HepG2 (cell line): ENCODE measurements around the gene ANKS6. TPM values are rescaled to one million over a fixed set of nuclear protein-coding genes. Genes with fewer than 3 reads are reported as not detected.

Experiments used
- ATAC-seq: fragments of 200-7000 bp; cut with Tn5 transposase; 3 replicates; pipeline ENCODE4 v1.9.1; 2020; ENCODE audit warnings: mild to moderate bottlenecking, moderate library complexity
- BruUV-seq: library from RNA; stranded (reverse); fragments of 400-500 nt; replicated peaks from 2 replicates; lab custom pipeline; 2021; lab: Mats Ljungman, UMichigan
- CTCF ChIA-PET: fragments of 300-600 bp; formaldehyde crosslinking; extraction: SDS; loops from one replicate; lab custom pipeline; 2021; ENCODE audit warnings: low total read pairs, inconsistent platforms, low intra/inter-chr PET ratio; lab: Yijun Ruan, JAX
- POLR2A ChIA-PET: fragments of 350-600 bp; sonication (Branson Sonifier 250); formaldehyde crosslinking; loops from one replicate; lab custom pipeline; 2020; ENCODE audit warnings: antibody characterized with exemption, inconsistent platforms; lab: Yijun Ruan, JAX
- DNase-seq: peaks from one replicate; pipeline ENCODE4 v3.0.0-alpha.2; 2015; ENCODE audit warnings: low spot score
- FAIRE-seq: peaks from 3 replicates; lab custom pipeline; 2011; peaks lifted over from hg19 to GRCh38; lab: Jason Lieb, UNC
- H2AFZ ChIP-seq: one replicate; pipeline ENCODE4 v1.6.1; 2011; ENCODE audit warnings: low read length, inconsistent platforms
- H3K27ac ChIP-seq: fragments of 300-600 bp; 3 replicates; pipeline ENCODE4 v1.8.0; 2011; ENCODE audit warnings: mixed run types, mild to moderate bottlenecking, mixed read lengths, low read length, inconsistent platforms; ENCODE audit not compliant: insufficient read depth; ENCODE audit errors: extremely low read length
- H3K27me3 ChIP-seq, 2 experiments: fragments of 200-600 bp in 1 of 2; 2 replicates in 1 of 2; 3 replicates in 1 of 2; pipeline versions ENCODE4 v1.6.0 to v1.8.0; 2011; ENCODE audit warnings: low read length in 2 of 2, mild to moderate bottlenecking in 2 of 2, moderate library complexity in 2 of 2, inconsistent platforms in 1 of 2; ENCODE audit not compliant: insufficient read depth in 2 of 2, control insufficient read depth in 1 of 2
- H3K36me3 ChIP-seq, 2 experiments: fragments of 200-600 bp in 1 of 2; replicated peaks in 1 of 2; 2 replicates in 1 of 2; 3 replicates in 1 of 2; pipeline versions ENCODE4 v1.5.1 to v1.8.0; 2011; ENCODE audit warnings: low read length in 2 of 2, inconsistent platforms in 1 of 2; ENCODE audit not compliant: insufficient read depth in 2 of 2, control insufficient read depth in 1 of 2
- H3K4me1 ChIP-seq: 2 replicates; pipeline ENCODE4 v1.5.1; 2012; ENCODE audit warnings: low read length, inconsistent platforms; ENCODE audit not compliant: insufficient read depth
- H3K4me2 ChIP-seq: 2 replicates; pipeline ENCODE4 v1.6.0; 2011; ENCODE audit warnings: low read depth, low read length, inconsistent platforms
- H3K4me3 ChIP-seq, 3 experiments: fragments of 200-600 bp in 1 of 3; sonication (generic), shearing (Covaris generic) in 1 of 3; replicated peaks in 1 of 3; 2 replicates each; pipeline ENCODE4 v1.5.1; 2011 to 2016; ENCODE audit warnings: low read length in 3 of 3, inconsistent platforms in 2 of 3, low read depth in 2 of 3, mild to moderate bottlenecking in 2 of 3, control low read depth in 1 of 3, mixed read lengths in 1 of 3; ENCODE audit not compliant: insufficient read depth in 1 of 3
- H3K79me2 ChIP-seq: one replicate; pipeline ENCODE4 v1.6.1; 2011; ENCODE audit warnings: low read length, inconsistent platforms; ENCODE audit not compliant: insufficient read depth
- H3K9ac ChIP-seq: 2 replicates; pipeline ENCODE4 v1.6.0; 2011; ENCODE audit warnings: mild to moderate bottlenecking, low read depth, low read length, inconsistent platforms; ENCODE audit not compliant: insufficient read depth
- H3K9me3 ChIP-seq: 2 replicates; pipeline ENCODE4 v1.5.1; 2012; ENCODE audit warnings: mild to moderate bottlenecking, low read length
- H4K20me1 ChIP-seq: 2 replicates; pipeline ENCODE4 v1.6.0; 2011; ENCODE audit warnings: inconsistent platforms, mild to moderate bottlenecking, low read length, moderate library complexity; ENCODE audit not compliant: insufficient read depth
- AHR ChIP-seq: IDR thresholded peaks from 2 replicates; pipeline ENCODE4 v1.6.1; 2018; ENCODE audit warnings: missing genetic modification reagents, missing compliant biosample characterization
- CEBPG ChIP-seq: IDR thresholded peaks from 2 replicates; pipeline ENCODE4 v1.6.1; 2016
- FLYWCH1 ChIP-seq: sonication (generic); formaldehyde crosslinking; IDR thresholded peaks from 2 replicates; pipeline ENCODE4 v1.8.1; 2023; ENCODE audit warnings: mild to moderate bottlenecking, missing genetic modification reagents
- FOXA1 ChIP-seq, 2 experiments: fragments of 450-650 bp in 1 of 2; sonication (generic) in 1 of 2; formaldehyde crosslinking in 1 of 2; IDR thresholded peaks; 2 replicates each; pipeline versions ENCODE4 v1.4.0 to v1.6.1; 2016 to 2020; ENCODE audit warnings: missing genetic modification reagents in 1 of 2
- FOXA3 ChIP-seq: IDR thresholded peaks from 2 replicates; pipeline ENCODE4 v1.6.1; 2016; ENCODE audit warnings: missing genetic modification reagents, missing compliant biosample characterization
- HIVEP1 ChIP-seq: sonication (generic); formaldehyde crosslinking; IDR thresholded peaks from 2 replicates; pipeline ENCODE4 v1.4.0; 2020; ENCODE audit warnings: mild to moderate bottlenecking, missing genetic modification reagents
- NCOA1 ChIP-seq: sonication (generic); formaldehyde crosslinking; IDR thresholded peaks from 2 replicates; pipeline ENCODE4 v1.9.0; 2021; ENCODE audit warnings: missing genetic modification reagents
- NFRKB ChIP-seq: fragments of 450-650 bp; IDR thresholded peaks from 2 replicates; pipeline ENCODE4 v1.6.1; 2017
- RORA ChIP-seq: sonication (generic); formaldehyde crosslinking; IDR thresholded peaks from 2 replicates; pipeline ENCODE4 v1.5.0; 2020; ENCODE audit warnings: mild to moderate bottlenecking, missing genetic modification reagents, moderate library complexity
- SUZ12 ChIP-seq: fragments of 150-350 bp; IDR thresholded peaks from 2 replicates; pipeline ENCODE4 v1.6.1; 2014; ENCODE audit warnings: low read depth, low read length
- ZBTB1 ChIP-seq: sonication (generic); formaldehyde crosslinking; IDR thresholded peaks from 2 replicates; pipeline ENCODE4 v1.4.0; 2020; ENCODE audit warnings: missing genetic modification reagents, borderline replicate concordance
- ZBTB10 ChIP-seq: sonication (generic); formaldehyde crosslinking; IDR thresholded peaks from 2 replicates; pipeline ENCODE4 v1.4.0; 2020; ENCODE audit warnings: missing genetic modification reagents, borderline replicate concordance
- ZNF143 ChIP-seq: sonication (generic); formaldehyde crosslinking; IDR thresholded peaks from 2 replicates; pipeline ENCODE4 v1.4.0; 2020; ENCODE audit warnings: missing genetic modification reagents
- ZNF33A ChIP-seq: sonication (generic); formaldehyde crosslinking; IDR thresholded peaks from 2 replicates; pipeline ENCODE4 v1.5.1; 2020; ENCODE audit warnings: missing genetic modification reagents, mild to moderate bottlenecking, moderate library complexity, borderline replicate concordance
- ZNF431 ChIP-seq: sonication (generic); formaldehyde crosslinking; IDR thresholded peaks from 2 replicates; pipeline ENCODE4 v1.9.0; 2022; ENCODE audit warnings: missing genetic modification reagents, low read depth, mild to moderate bottlenecking, borderline replicate concordance
- ZNF446 ChIP-seq: sonication (generic); formaldehyde crosslinking; IDR thresholded peaks from 2 replicates; pipeline ENCODE4 v1.5.0; 2020; ENCODE audit warnings: mild to moderate bottlenecking, missing genetic modification reagents
- ZNF788 ChIP-seq: sonication (generic); formaldehyde crosslinking; IDR thresholded peaks from 2 replicates; pipeline ENCODE4 v1.5.0; 2020; ENCODE audit warnings: mild to moderate bottlenecking, missing genetic modification reagents, borderline replicate concordance
- WGBS: methylation state at CpG from one replicate; pipeline ENCODE4 v1.1.6; 2017; ENCODE audit warnings: low lambda C conversion rate; 5-methylcytosine and 5-hydroxymethylcytosine counted together
- in situ Hi-C: cut with HindIII; loops from 2 replicates; pipeline ENCODE4 v1.10.0; 2017; ENCODE audit warnings: low pct_unique_long_range_greater_than_20kb; ENCODE audit not compliant: extremely low pct_ligation_motif_present
- intact Hi-C: fragments of 100-400 bp; cut with micrococcal nuclease; formaldehyde crosslinking; loops from one replicate; pipeline ENCODE4 v1.10.0; 2022; ENCODE audit not compliant: unreplicated experiment
- polyA plus RNA-seq, 8 experiments: library from polyadenylated mRNA; depleted of rRNA in 3 of 8; stranded (reverse) in 7 of 8; unstranded in 1 of 8; fragments of >200 nt; fragmentation: Illumina TruSeq in 4 of 8; extraction: Trizol in 4 of 8; gene quantifications; 2 replicates each; pipeline versions ENCODE4 v1.2.1 to v1.2.3, GENCODE V29; 2011 to 2016; ENCODE audit warnings: low read depth in 4 of 8, missing spikeins in 1 of 8, mixed read lengths in 1 of 8; ENCODE audit not compliant: insufficient read depth in 1 of 8
- total RNA-seq, 5 experiments: library from RNA; depleted of rRNA; stranded (reverse); fragments of >200 nt; fragmentation: Illumina TruSeq; extraction: Trizol; gene quantifications; 2 replicates each; pipeline ENCODE4 v1.2.3, GENCODE V29; 2016; ENCODE audit warnings: low read depth in 1 of 5

ANKS6 gene
- total and polyA plus RNA-seq, 2 of the 13 experiments (the other 11 are each of a cell fraction or from before 2014, with no cell fraction given) = 8.8 to 10.7 TPM

DNA sequence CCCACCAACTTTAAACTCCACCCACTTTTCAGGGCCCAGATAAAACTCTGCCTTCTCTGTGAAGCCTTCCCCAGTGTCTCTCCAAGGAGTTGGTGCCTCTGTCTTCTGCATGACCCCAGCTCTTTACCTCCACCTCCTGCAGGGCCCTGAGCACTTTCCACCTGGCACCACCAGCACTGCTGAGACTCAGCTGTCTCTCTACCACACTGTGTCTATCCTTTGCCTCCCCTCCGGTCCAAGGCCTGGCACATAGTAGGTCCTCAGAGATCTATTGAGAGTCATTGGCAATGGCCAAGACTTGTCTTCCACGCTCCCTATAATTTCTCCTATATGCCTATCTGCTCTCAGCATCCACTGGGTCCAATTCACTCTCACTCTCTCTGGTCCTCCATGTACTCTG lies 74.7 kb downstream of the ANKS6 start:
- WGBS = 28% methylated on average over 2 of the region's 2 CpGs
- DNase-seq (no peak), FAIRE-seq (no peak), ATAC-seq (no peak)
- H3K4me2 ChIP-seq = no peak overlapping the region
- no peaks in the 10 kb centered on the region for H3K79me2 ChIP-seq
- H3K4me3 ChIP-seq = no peak overlapping the region
- H3K27me3 ChIP-seq = no peaks in the 10 kb centered on the region; a peak in 1 of 5 replicates
- H3K9ac ChIP-seq = no peak overlapping the region
- H3K9me3 ChIP-seq = no peaks in the 10 kb centered on the region
- no peaks in the 10 kb centered on the region for H3K36me3 ChIP-seq
- POLR2A ChIA-PET = no interaction called here
- H2AFZ ChIP-seq = no peak overlapping the region
- no peak overlapping the region for H3K27ac ChIP-seq
- intact Hi-C loops (no loop called here), in situ Hi-C loops (no loop called here)
- no peaks in the 10 kb centered on the region for H4K20me1 ChIP-seq
- no peak for TF ChIP-seq FLYWCH1
- BruUV-seq = no TSS peak
- CTCF ChIA-PET = no interaction called here
- peaks cover 19% of the 10 kb centered on the region for H3K4me1 ChIP-seq

DNA sequence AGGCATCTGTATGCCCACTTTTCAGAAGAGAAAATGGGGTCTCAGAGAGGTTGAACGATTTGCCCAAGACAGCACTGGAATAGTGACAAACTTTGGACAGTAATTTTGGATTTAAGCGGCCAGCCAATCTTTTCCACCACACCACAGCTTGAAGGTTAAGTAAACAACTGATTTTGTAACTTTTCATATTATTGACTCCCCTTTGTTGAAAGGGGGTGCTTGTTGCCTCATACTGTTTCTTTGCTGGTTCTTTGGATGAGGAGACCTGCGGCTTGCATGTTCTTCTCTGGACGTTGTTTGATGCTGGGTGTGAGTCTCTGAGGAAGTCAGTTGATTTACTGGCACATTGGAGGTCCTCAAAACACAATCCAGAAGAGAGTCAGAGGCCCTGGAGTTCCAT lies 76.0 kb downstream of the ANKS6 start:
- ChIA-PET CTCF (no interaction called here), POLR2A (no interaction called here)
- intact Hi-C loops (no loop called here), in situ Hi-C loops (no loop called here)
- H4K20me1 ChIP-seq = no peaks in the 10 kb centered on the region
- no peak overlapping the region for H3K4me2 ChIP-seq
- H3K79me2 ChIP-seq = no peaks in the 10 kb centered on the region
- FAIRE-seq = no peak
- 0% methylated on average over 4 of the region's 4 CpGs for WGBS
- H3K4me1 ChIP-seq = peaks cover 19% of the 10 kb centered on the region
- peaks cover 0 to 5% of the 10 kb centered on the region in 2 experiments; a peak in 2 of 5 replicates for H3K27me3 ChIP-seq
- H3K9me3 ChIP-seq = no peaks in the 10 kb centered on the region
- no peak overlapping the region for H3K9ac ChIP-seq
- H3K4me3 ChIP-seq = no peak overlapping the region
- no TSS peak for BruUV-seq
- no peak overlapping the region for H2AFZ ChIP-seq
- H3K36me3 ChIP-seq = no peaks in the 10 kb centered on the region
- no peak for ATAC-seq
- no peak overlapping the region for H3K27ac ChIP-seq
- DNase-seq = no peak
- TF ChIP-seq NCOA1 (CRISPR knock-in tag) (no peak), AHR (no peak), ZNF788 (CRISPR knock-in tag) (no peak), ZBTB1 (CRISPR knock-in tag) (no peak), HIVEP1 (CRISPR knock-in tag) (no peak), ZNF446 (no peak), ZNF143 (CRISPR knock-in tag) (no peak), ZNF431 (CRISPR knock-in tag) (no peak), ZNF33A (CRISPR knock-in tag) (no peak), FOXA3 (CRISPR knock-in tag) (0 out of 2 replicates have a peak, but pooled peaks have one; percentile 39), RORA (CRISPR knock-in tag) (no peak), NFRKB (no peak), FOXA1 (IDR thresholded peaks at IDR 0.05) (no peak), FOXA1 (CRISPR knock-in tag; IDR thresholded peaks at IDR 0.05) (peak; percentile 59; the same call in 1 of the 2 replicates), SUZ12 (no peak), CEBPG (CRISPR knock-in tag) (peak; percentile 25; the same call in 1 of the 2 replicates), ZBTB10 (CRISPR knock-in tag) (peak; percentile 84; the same call in 1 of the 2 replicates)
